Neural cell (in vitro differentiated cells): Measurements from ENCODE around the gene SHMT2.

Source experiments
- EP300 ChIP-seq: fragments of 450-650 bp; conservative IDR thresholded peaks from 2 replicates; pipeline ENCODE4 v1.6.1; 2014; ENCODE audit warnings: antibody characterized with exemption, mild to moderate bottlenecking, moderate library complexity; ENCODE audit not compliant: poor library complexity, severe bottlenecking
- EZH2 ChIP-seq: fragments of 200-600, 300-800 bp; shearing (Covaris generic), sonication (generic); IDR thresholded peaks from 2 replicates; pipeline ENCODE4 v1.6.1; 2014; ENCODE audit warnings: antibody characterized with exemption, low read length, borderline replicate concordance, mild to moderate bottlenecking; ENCODE audit not compliant: insufficient read depth, poor library complexity, severe bottlenecking
- MXI1 ChIP-seq: fragments of 450-650 bp; conservative IDR thresholded peaks from 2 replicates; pipeline ENCODE4 v1.6.1; 2014; ENCODE audit warnings: antibody characterized with exemption, mild to moderate bottlenecking; ENCODE audit not compliant: poor library complexity, severe bottlenecking
- POLR2AphosphoS5 ChIP-seq: IDR thresholded peaks from 2 replicates; pipeline ENCODE4 v1.6.1; 2012
- RAD21 ChIP-seq: fragments of 450-650 bp; conservative IDR thresholded peaks from 2 replicates; pipeline ENCODE4 v1.6.1; 2014; ENCODE audit warnings: antibody characterized with exemption, mild to moderate bottlenecking, moderate library complexity
- SMC3 ChIP-seq: fragments of 450-650 bp; conservative IDR thresholded peaks from 2 replicates; pipeline ENCODE4 v1.6.1; 2014; ENCODE audit warnings: antibody characterized with exemption, mild to moderate bottlenecking, moderate library complexity; ENCODE audit not compliant: poor library complexity
- TAF1 ChIP-seq: IDR thresholded peaks from 2 replicates; pipeline ENCODE4 v1.6.1; 2012; ENCODE audit warnings: low read depth
- TF ChIP-seq, protein P1 (sequence below): fragments of 450-650 bp; IDR thresholded peaks from 2 replicates; pipeline ENCODE4 v1.5.1; 2014; ENCODE audit warnings: antibody characterized with exemption, mild to moderate bottlenecking, moderate library complexity; ENCODE audit not compliant: poor library complexity, severe bottlenecking
- TF ChIP-seq, protein P2 (sequence below): IDR thresholded peaks from 2 replicates; pipeline ENCODE4 v1.6.1; 2012; ENCODE audit warnings: borderline replicate concordance

DNA sequence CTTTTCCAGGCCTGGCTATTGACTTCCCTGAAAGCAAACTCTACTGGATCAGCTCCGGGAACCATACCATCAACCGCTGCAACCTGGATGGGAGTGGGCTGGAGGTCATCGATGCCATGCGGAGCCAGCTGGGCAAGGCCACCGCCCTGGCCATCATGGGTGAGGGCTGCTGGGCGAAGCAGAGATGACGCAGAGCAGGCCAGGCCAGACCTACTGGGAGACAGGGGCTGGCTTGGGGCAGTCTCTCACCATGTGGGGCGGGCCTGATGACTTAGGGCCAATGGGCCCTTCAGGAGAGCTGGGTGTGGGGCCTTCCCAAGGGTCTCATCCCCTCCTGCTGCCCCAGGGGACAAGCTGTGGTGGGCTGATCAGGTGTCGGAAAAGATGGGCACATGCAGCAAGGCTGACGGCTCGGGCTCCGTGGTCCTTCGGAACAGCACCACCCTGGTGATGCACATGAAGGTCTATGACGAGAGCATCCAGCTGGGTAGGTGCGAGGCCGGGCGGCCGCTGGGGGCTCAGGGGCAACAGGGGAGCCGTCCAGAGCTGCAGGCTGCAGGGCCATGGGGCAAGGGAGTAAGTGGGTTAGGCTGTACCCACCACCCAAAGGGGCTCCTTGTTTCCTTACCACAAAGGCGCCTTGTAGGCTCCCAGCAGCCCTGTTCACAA lies 49.1 kb upstream of the SHMT2 start:
- TF ChIP-seq, protein P1, sequence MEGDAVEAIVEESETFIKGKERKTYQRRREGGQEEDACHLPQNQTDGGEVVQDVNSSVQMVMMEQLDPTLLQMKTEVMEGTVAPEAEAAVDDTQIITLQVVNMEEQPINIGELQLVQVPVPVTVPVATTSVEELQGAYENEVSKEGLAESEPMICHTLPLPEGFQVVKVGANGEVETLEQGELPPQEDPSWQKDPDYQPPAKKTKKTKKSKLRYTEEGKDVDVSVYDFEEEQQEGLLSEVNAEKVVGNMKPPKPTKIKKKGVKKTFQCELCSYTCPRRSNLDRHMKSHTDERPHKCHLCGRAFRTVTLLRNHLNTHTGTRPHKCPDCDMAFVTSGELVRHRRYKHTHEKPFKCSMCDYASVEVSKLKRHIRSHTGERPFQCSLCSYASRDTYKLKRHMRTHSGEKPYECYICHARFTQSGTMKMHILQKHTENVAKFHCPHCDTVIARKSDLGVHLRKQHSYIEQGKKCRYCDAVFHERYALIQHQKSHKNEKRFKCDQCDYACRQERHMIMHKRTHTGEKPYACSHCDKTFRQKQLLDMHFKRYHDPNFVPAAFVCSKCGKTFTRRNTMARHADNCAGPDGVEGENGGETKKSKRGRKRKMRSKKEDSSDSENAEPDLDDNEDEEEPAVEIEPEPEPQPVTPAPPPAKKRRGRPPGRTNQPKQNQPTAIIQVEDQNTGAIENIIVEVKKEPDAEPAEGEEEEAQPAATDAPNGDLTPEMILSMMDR, result no peak
- TF ChIP-seq MXI1 (no peak), POLR2AphosphoS5 (no peak), TAF1 (no peak), EP300 (no peak), EZH2 (no peak), SMC3 (no peak), RAD21 (no peak)
- TF ChIP-seq, protein P2, sequence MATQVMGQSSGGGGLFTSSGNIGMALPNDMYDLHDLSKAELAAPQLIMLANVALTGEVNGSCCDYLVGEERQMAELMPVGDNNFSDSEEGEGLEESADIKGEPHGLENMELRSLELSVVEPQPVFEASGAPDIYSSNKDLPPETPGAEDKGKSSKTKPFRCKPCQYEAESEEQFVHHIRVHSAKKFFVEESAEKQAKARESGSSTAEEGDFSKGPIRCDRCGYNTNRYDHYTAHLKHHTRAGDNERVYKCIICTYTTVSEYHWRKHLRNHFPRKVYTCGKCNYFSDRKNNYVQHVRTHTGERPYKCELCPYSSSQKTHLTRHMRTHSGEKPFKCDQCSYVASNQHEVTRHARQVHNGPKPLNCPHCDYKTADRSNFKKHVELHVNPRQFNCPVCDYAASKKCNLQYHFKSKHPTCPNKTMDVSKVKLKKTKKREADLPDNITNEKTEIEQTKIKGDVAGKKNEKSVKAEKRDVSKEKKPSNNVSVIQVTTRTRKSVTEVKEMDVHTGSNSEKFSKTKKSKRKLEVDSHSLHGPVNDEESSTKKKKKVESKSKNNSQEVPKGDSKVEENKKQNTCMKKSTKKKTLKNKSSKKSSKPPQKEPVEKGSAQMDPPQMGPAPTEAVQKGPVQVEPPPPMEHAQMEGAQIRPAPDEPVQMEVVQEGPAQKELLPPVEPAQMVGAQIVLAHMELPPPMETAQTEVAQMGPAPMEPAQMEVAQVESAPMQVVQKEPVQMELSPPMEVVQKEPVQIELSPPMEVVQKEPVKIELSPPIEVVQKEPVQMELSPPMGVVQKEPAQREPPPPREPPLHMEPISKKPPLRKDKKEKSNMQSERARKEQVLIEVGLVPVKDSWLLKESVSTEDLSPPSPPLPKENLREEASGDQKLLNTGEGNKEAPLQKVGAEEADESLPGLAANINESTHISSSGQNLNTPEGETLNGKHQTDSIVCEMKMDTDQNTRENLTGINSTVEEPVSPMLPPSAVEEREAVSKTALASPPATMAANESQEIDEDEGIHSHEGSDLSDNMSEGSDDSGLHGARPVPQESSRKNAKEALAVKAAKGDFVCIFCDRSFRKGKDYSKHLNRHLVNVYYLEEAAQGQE, result no peak
